Fibroblast of skin of left quadriceps (primary cell): ENCODE measurements around the gene SH3BP4.
"Not testable (repeated sequence)": the region's sequence is repeated elsewhere in the genome, so short reads cannot be mapped to it uniquely, and the experiment has no call there.

ENCODE experiments used
- DNase-seq, 2 experiments: peaks; one replicate each; pipeline ENCODE4 v3.0.0-alpha.2; 2013; ENCODE audit warnings: low read depth in 2 of 2

SH3BP4 gene

DNA sequence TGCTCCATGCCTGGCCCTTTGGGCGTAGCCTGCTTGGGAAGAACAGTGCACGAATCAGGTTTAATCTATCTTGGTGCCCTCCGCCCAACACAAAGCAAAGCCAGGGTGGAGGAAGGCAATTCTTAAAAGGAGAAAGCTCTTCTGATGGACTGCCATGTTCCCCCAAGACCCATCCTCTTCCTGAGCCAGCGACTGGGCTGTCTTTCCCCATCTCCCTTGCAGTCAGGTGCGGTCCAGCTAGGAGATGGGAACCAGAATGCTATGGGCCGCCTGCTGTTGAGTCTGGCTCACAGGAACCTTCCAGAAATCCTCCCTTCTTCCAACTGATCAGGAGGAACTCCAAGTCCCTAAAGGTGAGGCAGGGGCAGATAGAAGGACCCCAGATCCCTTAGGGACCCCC is 105.0 kb downstream of the SH3BP4 start:
- no peak for DNase-seq

DNA sequence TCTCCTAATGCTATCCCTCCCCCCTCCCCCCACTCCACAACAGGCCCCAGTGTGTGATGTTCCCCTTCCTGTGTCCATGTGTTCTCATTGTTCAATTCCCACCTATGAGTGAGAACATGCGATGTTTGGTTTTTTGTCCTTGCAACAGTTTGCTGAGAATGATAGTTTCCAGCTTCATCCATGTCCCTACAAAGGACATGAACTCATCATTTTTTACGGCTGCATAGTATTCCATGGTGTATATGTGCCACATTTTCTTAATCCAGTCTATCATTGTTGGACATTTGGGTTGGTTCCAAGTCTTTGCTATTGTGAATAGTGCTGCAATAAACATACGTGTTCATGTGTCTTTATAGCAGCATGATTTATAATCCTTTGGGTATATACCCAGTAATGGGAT is 105.8 kb downstream of the SH3BP4 start:
- not testable (repeated sequence) for DNase-seq

DNA sequence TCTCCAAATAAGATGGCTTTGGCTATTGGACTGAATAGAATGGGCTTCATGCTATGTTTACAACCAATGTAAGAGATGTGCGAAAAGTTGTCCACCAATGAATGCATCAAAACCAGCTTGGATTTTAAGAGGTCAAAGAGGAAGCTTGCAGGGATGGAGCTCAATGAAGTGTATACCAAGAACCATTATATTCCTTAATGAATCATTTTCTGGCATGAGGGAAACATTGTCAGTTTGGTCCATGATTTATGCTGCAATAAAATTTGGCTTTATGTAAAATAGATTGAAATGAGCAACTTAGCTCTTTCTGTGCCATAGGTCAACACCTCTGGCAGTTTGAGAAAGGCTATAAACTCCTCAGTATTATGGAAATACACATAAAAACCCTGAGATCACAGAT is 107.3 kb downstream of the SH3BP4 start:
- DNase-seq = peak in 1 of 2 experiments; percentile 7

DNA sequence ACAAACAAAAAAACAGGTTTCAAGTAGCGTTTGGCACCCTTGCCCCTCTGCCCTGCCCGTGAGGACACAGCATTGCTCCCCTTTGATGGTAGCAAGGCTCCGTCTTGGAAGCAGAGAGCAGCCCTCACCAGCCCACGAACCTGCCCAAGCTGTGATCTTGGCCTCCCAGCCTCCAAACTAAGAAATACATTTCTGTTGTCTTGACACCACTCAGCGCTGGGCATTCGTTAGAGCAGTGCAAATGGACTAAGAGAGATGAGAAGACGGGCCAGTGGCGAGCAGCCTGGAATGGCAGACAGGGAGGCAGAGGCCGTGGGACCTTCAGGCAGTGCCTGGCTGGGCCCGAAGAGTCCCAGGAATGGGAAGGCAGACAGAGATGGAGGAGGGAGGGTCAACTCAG is 109.8 kb downstream of the SH3BP4 start:
- DNase-seq = no peak

DNA sequence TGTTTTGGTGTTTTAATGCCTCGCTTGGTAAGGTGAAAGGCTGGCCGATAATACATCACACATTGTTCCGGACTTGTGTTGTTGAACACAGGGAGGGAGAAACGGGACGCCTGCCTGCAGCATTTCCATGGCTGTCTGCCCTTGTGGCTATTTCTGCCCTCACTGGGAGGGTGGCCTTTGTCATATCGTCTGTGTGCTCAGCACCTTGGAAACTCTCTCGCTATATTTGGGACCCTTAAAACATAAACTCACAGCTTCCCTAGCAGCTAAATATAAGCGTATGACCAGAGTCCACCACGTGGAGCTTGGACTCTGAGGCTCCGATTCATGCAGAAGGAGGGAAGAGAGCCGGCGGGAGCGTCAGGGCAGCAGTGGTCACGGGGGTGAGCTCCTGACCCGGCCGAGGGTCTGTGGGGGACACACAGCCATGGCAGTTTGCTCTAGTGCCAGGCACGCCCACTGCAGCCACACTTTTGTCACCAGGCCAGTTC is 111.7 kb downstream of the SH3BP4 start:
- no peak for DNase-seq

DNA sequence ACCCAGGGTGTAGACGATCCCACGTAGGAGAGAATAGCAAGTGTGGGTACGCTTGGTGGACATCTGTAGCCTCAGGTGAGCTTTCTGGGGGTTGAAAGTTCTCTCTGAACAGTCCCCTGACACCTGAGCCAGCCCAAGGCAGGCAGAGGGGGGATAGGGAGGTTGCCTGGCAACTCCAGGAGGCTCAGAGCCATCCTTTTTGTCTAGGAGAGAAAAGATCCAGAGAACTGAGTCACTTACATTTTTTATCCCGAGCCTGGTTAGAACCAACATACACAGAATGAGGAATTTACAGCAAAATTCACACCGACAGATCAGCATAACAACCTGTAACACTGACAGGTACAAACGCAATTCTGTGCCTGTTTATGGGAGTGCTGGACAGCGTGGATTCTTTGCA is 113.2 kb downstream of the SH3BP4 start:
- no peak for DNase-seq

DNA sequence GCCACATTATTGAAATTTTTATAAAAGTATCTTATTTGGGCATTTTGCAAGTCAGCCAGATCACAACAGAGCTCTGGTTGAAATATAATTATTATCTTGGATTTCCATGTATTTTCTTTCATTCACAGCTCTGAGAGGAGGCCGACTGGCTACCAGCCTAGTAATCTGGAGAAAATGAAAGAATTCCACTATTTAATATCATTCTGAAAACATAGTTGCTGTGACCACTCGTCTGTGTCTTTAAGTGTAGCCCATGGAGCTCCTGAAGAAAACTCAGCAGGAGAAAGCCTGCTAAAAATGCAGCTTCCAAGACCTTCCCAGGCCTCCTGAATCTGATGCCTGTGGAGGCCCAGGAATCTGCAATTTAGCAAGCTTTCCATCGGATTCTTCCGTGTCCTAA is 114.7 kb downstream of the SH3BP4 start:
- DNase-seq = no peak

DNA sequence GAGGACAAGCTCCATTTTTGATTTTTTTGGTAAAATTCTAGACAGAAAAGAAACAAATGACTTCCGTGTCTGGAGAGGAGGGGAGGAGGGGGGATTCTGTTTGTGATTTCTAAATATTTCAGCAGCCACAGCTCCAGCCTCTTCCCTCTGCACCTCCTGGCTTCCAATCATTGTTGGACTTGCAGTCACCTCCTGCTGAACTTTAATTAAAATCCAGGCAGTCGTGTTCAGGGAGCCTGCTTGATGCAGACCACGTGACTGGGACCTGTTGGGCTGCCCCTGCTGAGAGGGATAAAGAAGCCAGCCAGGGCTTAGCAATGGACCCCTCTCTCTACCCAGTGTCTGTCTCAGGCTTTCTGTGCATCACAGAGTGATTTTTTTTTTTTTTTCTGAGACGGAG is 115.1 kb downstream of the SH3BP4 start:
- no peak for DNase-seq

DNA sequence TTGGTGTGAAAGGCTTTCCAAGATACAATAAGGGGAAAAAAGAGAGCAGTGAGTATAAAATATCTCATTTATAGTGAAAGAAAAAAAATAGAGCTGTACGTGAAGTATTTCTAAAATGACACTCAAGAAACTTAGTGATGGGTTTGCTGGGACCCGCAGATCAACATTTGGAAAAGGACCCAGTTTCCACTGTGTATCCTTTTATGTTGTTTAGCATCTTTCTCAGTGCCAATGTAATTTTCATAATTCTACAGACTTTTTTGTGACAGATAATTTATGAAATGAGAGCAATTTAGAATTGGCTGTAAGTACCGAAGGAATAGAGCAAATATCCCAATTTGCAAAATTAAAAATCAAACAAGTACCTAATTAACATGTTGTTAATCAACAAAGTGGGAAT is 116.9 kb downstream of the SH3BP4 start:
- no peak for DNase-seq

DNA sequence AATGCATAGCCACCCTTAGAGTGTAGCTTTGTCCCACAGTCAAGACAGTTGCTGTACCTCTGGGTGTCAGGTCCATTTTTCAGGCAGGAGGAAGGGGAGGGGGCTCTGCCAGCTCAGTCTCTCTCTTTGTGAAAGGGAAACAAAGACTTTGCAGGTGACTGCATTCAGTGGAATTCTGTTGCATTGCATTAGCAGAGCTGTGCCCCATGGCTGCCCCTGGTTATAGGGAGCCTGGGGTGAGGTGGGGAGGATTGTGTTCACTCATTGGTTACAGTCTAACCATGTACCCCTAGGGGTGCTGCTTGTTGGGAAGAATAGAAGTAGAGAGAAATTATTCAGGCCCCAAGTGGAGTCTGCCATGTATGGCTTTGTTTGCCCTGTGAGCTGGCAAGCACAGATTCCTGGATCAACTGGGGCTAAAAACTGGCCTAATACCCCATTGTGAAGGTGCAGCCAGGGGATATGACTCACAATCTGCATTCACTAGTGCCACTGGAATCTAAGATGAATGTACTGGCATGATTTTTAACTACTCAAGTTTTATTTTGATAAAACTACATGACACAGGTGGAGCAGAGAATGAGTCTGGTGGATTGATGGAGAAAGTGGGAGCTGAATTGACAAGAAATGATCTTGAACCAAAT is 118.4 kb downstream of the SH3BP4 start:
- DNase-seq = no peak

DNA sequence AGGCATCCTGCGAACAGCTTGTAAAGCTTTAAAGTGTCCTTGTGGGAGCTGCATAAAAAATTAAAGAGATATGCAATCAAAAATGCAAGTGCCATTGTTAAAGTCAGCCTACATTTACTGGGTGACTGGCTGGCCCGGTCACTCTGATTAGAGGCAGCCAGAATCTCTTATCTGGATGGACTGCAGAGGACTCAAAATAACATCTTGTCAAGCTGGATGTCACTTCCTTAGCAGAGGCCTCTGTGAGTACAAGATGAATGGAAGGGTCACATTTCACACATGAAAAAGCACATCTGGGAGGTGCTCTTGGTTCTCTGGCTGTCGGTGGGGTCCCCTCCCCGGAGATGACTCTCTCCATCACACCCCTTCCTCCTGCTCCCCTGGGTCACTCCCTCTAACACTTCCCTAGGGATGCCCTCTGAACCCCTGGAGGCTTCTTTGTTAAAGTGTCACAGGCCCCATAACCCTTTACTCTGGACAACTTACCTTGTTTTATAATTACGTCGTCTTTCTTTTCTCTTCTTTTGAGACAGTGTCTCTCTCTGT is 122.1 kb downstream of the SH3BP4 start:
- DNase-seq = no peak

DNA sequence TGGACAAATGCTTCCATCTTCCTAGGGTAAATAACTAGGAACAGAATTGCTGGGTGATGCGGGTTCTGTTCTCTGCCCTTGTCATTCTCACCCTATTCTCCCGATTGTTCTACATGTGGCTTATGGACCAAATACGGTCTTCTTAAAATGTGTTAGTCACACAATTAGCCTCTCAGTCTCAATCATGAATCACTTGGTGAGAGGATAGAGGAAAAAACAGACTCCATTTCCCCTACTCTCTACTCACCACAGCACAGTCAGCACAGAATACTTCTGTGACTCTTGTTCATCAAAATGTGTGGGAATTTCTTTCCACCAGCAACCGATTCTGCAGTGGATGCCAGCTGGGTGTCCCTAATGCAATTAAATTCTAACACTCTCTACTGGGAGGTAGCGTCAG is 125.2 kb downstream of the SH3BP4 start:
- DNase-seq = no peak

DNA sequence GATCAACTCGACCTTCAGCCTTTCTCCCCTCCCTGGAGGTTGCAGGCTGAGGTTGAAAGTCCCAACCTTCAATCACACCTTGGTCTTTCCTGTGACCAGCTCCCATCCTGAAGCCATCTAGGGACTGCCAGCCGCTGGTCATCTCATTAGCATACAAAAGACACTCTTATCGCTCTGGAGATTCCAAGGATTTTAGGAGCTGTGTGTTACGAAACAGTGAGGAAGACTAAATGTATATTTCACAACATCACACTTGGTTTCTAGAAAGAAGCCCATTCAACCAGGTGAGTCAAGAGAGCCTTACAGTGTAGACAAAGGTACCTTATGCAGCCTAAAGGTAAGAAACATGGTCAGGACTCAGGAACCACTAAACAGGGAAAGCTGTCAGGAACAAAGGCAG is 126.4 kb downstream of the SH3BP4 start:
- no peak for DNase-seq

DNA sequence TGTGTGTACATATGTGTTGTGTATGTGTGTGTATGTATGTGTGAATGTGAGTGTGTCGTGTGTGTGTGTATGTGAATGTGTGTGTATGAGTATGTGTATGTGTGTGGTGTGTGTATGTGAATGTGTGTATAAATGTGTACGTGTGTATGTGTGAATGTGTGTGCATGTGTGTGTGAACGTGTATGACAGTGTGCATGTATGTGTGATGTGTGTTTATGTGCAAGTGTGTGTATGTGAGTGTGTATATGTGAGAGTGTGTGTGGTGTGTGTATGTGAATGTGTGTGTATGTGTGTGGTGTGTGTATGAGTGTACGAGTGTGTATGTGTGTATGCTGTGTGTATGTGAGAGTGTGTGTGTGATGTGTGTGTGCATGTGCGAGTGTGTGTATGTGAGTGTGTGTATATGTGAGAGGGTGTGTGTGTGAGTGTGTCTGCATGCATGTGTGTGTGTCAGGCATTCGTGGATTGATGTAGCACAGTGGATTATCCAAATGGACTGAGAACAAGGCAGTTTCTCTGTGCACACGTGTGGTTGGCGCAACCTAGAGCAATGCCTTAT is 127.2 kb downstream of the SH3BP4 start:
- DNase-seq = no peak

DNA sequence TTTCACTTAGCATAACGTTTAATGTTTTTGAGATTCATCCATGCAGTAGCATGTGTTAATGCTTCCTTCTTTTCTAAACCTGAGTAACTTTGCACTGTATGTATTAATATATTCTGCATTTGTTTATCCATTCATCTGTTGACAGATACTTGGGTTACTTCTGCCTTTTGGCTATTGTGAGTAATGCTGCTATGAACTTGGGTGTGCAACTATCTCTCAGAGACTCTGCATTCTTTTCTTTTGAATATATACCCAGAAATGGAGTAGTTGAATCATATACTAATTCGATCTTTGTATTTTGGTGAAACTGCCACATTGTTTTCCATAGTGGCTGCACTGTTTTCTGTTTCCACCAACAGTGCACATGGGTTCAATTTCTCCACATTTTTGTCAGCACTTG is 128.3 kb downstream of the SH3BP4 start:
- DNase-seq = no peak

DNA sequence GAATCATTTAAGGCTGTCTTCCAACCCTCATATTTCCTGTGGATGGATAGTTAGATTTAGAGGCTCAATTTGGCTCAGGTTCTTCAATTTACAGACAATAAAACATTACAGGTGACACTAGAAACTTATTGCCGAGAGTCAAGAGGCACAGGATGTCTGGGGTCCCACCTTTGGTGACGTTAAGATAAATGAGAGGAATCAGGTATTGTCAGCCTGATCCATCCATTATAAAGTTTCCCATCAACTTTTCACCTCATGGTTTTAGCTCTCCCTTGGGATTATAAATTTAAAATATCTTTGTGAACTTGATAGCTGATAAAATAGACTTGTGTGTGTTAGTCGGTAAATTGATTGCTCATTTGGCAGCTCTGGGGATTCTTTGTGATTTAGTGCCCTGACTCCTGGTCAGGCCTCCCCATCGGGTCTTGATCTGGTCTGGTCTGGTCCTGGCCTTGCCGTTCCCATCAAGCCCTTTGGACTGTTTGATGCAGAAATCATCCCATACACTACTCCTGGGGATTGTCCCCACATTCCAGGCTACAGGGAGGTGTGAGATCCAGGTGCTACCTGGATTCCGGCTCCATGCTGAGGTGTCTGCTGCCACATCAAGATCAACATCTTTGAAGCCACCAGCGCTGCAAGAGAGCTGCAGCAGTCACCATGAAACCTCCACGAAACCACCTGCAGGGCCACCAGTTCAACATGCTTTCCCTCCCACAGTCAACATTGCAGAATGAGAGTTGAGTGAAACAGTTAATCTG is 130.9 kb downstream of the SH3BP4 start:
- no peak for DNase-seq

DNA sequence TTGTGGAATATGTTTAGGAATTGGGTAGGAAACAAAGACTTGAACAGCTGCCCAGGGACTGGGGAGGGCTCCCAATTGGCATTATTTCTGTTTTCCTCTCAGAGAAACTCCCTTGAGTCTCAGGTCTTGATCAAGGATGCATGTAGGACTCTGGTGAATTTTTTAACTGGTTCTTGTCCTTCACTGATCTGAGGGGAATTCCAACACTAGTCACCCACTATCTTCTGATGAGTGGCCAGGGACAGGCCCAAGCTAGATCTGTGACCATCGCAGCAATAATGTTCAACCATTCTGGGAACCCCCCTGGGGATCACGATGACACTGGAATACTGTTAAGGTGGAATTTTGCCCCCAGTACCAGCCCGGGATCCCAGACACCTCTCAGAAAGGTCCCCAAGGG is 132.0 kb downstream of the SH3BP4 start:
- no peak for DNase-seq

DNA sequence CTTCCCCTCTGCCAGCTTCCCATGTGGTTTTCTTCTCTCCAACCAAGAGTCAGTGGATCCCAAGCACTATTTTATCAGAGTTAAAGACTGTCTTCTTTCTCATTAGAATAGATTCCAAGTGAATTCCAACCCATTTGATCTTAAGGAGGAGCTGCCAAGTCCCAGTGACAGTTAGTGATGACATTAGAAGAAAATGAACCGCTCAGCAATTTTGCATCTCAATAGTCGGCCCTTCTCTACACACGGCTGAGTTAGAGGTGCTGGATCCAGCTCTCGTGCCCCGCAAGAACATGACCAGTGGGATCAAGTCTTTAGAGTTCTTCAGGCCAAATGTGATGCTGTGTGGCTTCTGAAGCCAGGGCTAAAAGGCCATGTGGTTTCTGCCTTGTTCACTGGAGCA is 132.6 kb downstream of the SH3BP4 start:
- DNase-seq = no peak

DNA sequence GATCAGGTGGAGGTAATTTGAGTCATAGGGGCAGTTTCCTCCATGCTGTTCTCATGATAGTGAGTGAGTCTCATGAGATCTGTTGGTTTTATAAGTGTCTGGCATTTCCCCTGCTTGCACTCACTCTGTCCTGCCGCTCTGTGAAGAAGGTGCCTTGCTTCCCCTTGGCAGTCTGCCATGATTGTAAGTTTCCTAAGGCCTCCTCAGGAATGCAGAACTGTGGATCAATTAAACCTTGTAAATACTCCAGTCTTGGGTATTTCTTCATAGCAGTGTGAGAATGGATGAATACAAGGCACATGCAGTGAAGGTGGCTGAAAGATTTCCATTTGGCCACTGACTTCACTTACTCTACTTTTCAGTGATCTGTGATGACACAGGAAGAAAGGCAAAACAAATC is 133.7 kb downstream of the SH3BP4 start:
- DNase-seq = no peak

DNA sequence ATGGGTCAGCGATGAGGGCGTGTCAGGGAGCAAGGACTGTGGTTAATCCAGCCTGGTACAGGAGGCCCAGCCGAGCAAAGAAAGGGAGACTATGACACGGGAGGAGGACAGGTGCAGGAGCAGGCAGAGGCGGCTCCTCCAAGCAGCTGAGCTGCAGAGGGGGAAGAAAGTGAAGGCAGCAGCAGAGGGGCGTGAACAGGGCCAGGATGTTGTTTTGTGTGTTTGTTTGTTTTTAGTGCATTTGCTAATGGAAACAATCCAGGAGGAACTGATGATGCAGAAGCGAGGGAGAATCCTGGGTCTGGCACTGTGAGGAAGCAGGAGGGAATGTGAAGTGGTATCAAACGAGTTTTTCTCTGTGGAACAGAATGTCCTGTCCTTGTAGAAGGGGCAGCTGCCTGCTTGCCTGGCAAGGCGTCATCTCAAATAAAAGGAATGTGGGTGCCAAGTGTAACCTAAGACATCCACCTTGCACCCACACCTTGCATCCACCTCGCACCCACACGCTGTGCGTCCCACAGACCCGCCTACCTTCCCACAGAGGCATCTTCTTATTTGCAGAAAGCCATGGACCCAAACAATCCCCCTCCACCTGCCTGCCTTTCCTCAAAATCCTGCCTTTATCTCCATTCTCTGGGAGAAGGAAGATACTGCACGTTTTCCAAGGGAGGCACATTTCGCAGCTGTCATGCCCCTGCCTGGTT is 134.8 kb downstream of the SH3BP4 start:
- no peak for DNase-seq

DNA sequence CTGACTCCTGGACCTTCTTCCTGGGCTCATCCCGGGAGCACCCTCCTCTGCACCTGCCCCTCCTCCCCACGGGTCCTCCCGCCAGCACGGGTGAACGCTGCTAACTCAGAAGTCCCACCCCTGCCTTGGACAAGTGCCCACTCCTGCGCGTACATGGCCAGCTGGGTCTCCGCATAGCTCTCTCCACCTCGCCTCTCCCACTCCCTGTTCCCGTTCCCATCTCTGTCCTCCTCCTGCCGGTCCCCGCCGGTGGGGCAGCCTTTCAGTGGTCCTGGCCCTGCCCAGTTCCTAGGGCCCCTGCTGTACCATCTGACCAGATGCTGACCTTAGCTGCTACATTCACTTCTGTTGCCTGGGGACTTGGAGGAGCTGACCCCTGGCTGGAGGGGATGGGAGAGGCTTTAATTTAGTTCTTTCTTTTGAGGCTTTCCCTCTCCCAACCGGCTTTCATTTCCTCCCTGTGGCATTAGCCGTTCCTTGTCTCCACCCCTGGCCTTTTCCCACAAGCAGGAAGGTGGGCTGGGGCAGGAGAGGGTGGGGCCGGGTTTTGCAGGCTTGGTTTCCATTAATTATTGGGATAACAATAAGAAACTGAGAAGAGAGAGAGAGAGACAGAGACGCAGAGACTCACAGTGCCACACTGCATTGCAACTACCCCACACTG is 136.1 kb downstream of the SH3BP4 start:
- no peak for DNase-seq

DNA sequence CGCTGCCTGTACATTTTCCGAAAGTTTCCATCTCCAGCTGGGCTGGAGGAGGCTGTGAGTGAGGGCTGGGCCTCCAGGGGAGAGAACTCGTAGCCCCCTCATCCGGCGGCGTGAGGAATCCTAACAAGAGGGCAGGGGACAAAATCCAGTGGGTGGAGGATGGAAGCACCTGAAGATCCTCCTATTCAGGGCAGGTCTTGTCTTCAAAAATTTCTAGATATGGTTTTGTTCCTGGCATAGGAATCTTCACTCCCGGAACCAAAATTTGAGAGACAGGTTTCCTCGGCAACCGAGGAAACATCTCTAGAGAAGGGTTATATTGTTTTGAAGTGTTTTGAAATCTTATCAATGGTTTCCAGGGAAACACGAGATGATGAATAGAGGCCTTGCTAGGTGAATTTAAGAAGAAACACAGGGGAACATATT is 136.7 kb downstream of the SH3BP4 start:
- DNase-seq = no peak
